ENCODE data around the gene TRAPPC5.

The TRAPPC5 gene

DNA sequence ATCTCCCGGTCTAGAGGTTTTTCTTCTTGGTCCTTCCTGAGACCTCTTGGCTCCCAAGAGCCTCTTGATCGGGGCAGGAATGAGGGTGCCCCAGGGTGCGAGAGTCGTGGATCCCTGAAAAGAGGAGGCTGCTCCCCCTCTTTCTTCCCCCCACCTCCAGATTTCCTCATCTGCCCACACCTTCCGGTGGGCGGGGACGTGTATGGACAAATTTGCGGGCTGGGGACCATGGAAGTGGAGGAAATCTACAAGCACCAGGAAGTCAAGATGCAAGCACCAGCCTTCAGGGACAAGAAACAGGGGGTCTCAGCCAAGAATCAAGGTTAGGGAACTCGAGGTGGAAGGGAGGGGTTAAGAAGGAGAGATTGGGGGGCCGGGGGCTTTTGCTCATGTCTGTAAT lies 3.8 kb upstream of the TRAPPC5 start, which contains the start of gene MCEMP1:
Gene MCEMP1 (plus strand): TSS at position 237 of the 400 bp plus-strand sequence. CDS start 31 bp downstream, at position 268.
- no peak for DNase-seq

DNA sequence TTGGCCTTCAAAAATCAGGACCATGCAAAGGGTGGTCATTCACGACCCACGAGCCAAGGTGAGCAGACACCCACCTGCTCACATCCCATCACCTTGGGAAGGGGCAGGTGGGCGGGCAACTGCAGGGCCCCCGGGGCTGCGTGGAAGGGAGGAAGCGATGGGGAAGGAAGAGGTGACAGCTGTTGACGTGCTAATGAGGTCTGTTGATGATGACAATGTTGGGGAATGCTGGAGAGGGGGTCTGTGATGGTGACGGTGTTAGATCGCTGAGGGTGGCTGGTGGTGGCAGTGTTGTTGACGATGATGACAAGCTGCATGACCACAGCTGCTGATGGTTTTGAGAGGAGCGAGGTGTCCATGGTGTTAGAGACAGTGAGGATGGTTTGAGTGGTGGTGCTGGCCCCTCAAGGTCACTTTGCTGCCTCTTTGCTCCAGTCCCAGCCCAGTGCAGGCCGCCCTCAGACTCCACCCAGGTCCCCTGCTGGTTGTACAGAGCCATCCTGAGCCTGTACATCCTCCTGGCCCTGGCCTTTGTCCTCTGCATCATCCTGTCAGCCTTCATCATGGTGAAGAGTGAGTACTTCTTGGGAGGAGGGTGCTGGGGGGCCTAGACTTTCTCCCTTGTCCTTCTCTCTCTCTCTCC lies 2.8 kb upstream of the TRAPPC5 start:
- DNase-seq: no peak

DNA sequence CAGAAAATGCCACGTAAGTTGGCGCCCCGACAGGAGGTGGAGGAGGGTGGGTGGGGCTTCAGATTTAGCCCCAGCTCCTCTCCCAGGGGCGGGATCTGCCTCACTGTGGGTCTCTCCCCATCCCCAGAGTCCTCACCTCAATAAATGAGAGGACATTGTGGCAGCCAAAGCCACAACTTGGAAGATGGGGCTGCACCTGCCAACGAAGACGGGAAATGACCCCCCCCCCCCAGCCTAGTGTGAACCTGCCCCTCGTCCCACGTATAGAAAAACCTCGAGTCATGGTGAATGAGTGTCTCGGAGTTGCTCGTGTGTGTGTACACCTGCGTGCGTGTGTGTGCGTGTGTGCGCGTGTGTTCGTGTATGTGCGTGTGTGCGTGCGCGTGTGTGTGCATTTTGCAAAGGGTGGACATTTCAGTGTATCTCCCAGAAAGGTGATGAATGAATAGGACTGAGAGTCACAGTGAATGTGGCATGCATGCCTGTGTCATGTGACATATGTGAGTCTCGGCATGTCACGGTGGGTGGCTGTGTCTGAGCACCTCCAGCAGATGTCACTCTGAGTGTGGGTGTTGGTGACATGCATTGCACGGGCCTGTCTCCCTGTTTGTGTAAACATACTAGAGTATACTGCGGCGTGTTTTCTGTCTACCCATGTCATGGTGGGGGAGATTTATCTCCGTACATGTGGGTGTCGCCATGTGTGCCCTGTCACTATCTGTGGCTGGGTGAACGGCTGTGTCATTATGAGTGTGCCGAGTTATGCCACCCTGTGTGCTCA lies 1.5 kb upstream of the TRAPPC5 start:
- DNase-seq: no peak

DNA sequence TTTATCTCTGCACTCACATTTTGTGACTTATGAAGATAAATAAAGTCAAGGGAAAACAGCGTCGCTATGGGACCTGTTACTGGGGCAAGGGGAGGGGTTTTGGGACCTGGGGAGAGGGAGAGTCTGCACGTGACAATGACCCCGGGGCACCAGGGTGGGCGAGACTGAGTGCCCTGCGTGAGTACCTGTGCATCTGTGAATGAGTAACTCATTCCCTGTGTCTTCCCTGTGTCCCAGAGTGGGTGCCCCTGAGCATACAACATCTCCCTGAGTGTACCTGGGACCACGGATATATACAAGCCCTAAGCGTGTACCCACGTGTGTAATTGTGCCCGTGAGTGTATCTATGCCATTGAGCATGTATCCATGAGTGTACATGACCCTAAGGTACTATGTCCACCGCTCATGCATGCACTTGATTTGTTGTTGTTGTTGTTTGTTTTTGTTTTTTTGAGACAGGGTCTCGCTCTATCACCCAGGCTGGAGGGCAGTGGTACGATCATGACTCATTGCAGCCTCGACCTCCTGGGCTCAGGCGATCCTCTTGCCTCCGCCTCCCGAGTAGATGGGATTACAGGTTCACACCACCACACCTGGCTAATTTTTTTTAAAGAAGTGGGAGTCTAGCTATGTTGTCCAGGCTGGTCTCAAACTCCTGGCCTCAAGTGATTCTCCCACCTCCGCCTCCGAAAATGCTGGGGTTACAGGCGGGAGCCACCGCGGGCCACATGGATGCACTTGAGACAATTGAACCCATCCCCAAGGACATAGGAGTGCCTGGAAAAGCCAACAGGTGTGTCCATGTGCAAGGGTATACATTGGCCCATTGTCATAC lies 645 bp upstream of the TRAPPC5 start:
- DNase-seq: no peak

DNA sequence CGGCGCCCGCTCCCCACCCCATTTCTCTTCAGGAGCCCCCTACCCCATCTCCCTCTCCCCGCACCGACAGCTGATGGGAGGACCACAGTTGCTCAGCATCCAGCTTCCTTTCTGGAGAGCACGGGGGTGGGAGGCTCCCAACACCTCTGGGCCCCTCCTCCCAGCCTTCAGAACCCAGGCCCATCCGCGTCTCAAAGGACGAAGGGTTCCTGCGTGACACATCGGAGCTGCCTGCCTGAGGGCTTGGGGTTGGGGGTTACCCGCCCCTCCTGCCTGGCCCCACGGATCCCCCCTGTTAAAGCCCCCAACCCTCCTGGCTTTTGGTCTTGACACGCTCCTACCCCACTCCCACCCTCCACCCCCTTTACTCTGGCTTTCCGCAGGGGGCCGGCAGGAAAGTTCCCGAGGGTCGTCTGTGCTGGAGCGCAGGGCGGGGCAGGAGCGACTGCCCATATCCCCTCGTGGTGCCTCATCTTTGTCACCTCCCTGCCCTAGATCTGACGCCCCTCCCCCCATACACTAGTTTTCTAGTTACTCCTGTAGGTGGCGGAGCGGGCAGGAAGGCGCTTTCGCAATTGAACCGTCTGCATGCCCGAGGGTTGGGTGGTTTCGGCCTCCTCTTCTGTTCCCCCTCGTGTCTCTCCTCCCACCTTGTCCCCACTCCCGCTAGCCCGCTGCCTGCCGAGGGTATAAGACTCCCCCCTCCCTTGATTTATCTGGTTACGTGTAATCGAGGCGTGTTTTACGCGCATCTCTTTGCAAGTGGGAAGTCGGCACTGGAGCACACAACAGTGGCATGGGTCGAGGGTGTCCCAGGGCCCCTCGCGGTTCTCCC lies 924 bp downstream of the TRAPPC5 start:
- DNase-seq: peak; percentile 79

DNA sequence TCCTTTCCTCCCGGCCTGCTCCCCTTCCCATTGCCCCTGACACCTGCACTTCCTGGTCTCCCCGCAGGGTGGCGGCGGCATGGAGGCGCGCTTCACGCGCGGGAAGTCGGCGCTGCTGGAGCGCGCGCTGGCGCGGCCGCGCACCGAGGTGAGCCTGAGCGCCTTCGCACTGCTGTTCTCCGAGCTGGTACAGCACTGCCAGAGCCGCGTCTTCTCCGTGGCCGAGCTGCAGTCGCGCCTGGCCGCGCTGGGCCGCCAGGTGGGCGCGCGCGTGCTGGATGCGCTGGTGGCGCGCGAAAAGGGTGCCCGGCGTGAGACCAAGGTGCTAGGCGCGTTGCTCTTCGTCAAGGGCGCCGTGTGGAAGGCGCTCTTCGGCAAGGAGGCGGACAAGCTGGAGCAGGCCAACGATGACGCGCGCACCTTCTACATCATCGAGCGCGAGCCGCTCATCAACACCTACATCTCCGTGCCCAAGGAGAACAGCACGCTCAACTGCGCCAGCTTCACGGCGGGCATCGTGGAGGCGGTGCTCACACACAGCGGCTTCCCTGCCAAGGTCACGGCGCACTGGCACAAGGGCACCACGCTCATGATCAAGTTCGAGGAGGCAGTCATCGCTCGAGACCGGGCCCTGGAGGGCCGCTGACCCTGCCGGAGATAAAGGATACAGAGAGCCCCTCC lies 1.7 kb downstream of the TRAPPC5 start:
- peak; percentile 17 for DNase-seq

DNA sequence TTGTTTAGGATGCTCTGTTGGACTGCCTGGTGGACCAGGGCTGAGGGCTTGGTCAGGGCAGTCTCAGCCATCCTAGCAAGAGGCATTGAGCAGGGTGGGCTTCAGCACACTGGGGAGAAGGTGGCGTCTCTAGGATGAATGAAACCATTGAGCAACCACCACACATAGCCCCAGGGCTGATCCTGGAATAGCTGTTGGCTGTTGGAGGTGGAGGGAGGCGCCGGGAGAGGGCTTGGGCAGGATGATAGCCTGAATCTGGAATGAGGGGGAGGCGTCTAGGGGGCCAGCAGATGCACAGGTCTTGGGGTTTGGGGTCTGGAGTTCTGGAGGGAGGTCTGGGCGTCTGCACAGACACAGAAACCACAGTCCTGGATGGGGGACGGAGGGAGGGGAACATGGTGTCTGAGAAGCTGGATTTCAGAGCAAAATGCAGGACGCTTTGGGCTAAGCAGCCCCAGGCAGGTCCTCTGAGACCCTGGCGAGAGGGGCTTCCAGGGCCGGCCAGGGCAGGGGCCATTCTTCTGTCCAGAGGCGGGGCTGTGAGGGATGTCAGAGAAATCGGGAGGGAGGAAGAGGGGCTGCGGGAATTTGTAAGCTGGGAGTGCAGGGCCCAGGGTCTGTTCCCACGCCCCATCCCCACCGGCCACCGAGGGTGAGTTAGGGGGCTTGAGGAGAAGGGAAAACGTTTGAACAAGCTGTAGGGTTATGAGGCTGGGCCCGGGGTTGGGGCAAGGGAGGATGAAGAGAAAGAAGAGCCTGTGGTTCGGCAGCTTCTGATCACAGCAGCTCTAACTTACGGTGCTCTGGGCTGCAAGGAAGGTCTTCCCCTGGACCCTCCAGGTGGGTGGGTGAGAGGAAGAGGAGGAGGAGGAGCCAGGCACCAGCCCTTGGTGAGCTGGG lies 5.2 kb downstream of the TRAPPC5 start:
- no peak for DNase-seq

DNA sequence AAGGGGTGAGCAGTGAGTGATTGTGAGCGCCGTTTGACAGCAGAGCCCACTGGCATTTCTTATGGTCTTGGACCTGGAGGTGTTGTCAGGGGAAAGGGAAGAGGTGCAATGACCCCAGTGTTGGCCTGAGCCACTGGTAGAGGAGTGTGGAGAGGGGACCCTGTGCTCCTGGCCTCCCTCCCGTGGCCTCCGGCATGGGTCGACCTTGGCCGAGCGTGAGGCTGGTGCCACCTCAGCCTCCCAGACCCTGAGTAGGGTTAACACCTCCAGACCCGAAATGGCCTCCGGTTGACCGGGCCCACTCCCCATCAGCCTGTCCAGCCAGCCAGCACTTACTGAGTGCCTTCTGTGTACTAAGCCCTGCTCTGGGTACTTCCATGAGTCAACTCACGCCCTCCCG lies 6.5 kb downstream of the TRAPPC5 start:
- no peak for DNase-seq

DNA sequence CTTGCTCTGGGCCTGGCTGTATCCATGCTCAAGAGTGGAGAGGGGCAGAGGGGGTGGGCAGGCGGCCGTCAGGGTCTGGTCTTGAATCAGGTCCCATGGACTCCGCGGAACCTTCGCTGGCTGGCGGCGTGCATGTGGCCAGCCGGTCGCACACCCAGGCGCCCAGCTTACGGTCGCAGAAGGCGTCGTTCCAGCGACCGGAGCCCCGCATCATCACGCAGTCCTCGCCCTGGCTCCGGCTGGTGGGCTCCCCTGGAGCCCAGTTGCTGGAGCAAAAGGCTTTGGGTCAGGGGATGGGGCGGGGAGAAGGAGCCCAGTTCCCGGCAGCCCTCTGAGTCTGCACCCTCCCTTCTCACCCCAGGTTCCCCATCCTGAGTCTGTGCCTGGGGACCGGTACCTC lies 8.5 kb downstream of the TRAPPC5 start:
- no peak for DNase-seq

DNA sequence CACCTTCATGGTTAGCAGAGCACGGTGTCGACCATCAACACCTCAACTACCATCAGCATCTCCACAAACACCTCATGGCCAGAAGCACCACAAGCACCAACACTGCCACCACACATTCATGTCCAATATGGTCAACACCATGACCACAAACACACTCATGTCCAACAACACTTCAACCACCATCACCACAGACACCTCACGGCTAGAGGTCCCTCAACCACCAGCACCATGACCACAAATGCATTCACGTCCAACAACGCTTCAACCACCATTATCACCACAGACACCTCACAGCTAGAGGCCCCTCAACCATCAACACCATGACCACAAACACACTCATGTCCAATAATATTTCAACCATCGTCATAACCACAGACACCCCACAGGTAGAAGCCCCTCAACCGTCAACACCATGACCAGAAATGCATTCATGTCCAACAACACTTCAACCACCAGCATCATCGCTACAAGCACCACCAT lies 10.2 kb downstream of the TRAPPC5 start:
- DNase-seq: no peak

DNA sequence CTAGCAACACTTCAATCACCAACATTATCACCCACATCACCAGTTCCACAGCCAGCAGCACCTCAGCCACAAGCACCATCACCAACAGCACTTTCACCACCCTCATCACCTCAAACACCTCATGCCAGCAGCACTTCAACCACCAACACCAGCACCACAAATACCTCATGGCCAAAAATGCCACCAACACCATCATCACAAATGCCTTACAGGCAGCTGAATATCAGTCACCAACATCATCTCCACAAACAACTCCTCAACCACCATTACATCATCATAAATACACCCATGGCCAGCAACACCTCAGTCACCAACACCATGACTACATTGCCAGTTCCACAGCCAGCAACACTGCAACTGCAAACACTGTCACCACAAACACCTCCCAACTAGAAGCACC lies 10.9 kb downstream of the TRAPPC5 start:
- DNase-seq: no peak

DNA sequence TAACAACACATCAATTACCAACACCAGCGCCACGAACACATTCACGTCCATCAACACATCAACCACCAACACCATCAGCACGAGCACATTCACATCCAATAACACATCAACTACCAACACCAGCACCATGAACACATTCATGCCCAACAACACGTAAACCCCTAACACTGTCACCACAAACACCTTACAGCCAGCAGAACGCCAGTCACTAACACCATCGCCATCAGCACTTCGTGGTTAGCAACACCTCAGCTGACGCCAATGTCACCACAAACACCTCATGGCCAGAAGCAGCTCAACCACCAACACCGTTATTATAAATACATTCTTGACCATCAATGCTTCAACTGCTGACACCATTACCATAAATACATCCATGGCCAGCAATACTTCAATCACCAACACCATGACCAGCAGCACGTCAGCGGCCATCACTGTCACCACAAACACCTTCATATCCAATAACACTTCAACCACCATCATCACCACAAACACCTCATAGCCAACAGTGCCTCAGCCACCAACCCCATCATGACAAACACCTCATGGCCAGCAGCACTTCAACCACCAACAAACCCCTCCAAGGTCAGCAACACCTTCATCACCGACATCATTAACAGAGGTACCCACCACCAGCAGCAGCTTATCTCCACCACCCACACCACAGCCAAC lies 11.9 kb downstream of the TRAPPC5 start:
- DNase-seq: no peak

DNA sequence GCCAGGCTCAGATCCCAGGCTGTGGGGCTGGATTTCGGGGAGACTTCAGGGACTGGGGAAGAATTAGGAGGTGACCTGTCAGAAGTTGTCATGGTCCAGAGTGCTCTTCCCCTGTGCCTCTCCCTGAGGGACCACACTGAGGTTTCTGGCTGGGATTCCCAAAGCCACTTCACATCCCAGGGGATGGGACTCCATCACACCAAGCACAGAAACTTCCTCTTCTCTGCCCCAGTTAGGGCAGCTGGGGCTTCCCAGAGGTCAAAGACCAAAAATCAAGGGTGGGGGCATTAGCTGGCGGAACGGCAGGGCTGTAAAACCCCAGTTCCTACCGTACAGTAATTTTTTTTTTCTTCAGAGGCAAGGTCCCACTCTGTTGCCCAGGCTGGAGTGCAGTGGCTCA lies 13.9 kb downstream of the TRAPPC5 start:
- no peak for DNase-seq

DNA sequence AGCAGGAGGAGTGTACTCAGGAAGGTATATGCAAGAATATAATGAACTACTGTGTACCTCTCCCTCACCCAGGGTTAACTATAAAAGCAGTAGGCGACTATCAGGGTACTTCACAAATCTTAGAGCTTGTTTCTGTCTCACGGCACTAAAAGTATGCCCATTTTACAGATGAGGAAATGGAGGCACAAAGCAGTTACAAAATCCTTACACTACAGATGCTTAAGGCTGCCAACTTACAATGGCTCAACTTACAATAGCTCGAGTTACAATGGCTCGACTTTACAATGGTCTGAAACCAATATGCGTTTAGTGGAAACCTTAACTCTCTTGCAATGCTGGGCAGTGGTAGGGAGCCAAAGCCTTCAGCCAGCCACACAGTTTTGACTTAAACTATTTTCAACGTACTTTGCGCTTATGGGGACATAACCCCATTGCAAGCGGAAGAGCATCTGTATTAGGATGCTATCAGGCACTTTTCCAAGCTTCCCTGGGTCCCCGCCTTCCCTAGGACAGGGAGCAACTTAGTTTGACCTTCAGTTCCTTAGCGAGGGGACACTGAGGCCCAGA lies 17.2 kb downstream of the TRAPPC5 start:
- DNase-seq: no peak

DNA sequence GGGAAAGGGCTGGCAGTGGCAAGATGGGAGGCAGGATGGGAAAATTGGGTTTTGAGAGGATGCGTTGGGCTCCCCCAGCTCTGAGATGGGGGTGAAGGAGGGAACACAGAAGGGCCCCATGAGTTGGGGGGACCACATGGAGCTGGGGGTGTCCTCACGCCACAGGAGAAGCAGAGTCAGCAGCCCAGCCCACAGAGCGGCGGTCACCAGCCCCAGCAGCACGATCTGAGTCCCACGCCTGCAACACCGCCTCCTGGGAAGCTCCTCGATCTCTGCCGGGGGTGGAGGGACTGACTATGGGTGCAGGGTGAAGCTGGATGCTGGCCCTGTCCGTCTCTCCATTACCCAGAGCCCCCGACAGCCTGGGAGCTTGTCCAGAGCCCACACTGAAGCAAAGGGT lies 17.9 kb downstream of the TRAPPC5 start:
- no peak for DNase-seq

DNA sequence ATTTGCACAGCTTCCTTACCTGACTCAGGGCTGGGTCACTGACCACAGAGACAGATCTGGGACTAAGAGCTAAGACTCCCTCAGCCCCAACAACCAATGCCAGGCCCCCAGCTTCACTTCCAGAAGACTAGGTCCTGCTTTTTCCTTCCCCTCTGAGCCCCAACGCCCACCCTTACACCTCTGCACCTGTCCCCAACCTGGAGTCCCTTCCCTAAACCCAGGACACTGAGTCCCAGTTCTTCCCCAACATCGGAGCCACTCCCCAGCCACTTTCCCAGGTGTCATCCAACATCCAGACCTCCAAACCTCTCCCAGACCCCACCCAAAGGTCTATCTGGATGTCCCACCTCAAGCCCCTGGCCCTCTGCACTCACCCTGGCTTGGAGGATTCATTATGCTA lies 18.4 kb downstream of the TRAPPC5 start:
- DNase-seq: no peak

DNA sequence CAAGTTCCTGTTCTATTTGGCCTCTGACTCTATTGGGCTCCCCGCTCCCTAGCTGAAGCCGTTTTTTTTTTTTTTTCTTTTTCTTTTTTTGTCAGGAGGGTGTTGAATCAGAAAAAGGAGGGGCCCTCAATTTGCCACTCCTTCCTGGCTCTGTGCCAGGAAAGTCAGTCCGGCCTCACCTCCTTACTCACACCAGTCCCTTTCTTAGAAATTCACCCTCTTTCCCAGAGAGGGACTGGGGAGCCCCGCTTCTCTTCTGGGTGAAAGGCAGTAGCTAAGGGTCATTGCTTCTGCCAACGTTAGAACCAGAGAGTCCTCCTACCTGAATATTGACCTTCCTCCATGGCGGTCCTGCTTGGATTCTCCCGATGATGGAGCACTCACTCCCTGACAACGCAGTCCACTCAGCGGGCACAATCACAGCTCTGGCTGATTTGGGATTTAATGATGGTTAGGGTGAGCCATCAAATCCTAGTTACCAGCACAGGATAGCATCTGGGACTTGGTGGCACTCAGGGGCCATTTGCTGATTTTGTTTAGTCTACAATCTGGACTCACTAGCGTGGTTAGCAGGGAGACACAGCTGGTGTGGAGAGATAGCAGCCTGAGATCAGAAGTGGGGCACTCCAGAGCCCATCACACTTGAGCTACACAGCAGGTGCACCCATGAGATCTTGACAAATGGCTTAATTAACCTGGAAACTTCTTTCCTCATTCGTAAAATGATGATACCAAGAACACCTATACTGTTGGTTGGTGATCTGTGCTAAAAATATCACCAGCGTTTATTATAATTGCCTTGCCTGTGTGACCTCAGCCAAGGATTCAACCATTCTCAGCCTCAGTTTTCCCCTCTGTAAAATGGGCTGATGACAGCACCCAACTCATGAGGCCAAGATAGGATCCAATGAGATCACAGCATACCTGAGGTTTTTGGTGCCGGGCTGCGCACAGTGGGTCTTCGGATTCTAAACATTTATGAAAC lies 19.1 kb downstream of the TRAPPC5 start:
- DNase-seq: no peak

DNA sequence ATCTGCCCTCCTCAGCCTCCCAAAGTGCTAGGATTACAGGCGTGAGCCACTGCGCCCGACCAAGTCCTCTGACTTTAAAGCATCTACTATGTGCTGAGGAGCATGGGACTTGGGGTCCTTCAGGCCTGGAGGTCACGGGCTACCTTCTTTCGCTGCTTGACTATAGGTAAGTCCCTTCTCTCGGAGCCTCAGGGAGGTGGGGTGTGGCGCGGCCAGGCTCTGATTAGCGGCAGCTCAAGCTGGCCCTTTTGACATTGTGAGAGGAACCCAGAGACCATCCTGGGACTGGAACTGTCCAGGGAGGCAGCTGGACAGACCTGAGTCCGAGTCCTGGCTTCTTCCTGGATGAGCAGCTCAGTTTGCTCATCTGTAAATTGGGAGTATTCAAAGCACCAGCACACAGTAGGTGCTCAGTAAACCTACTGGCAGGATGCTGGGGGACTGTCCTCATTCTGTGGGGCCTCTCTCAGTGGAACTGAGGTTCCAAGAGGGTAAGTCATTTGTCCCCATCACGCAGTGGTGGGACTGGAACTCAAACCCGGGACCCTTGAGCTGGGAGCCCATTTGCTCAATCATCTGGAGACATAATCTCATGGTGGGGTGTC lies 20.5 kb downstream of the TRAPPC5 start:
- no peak for DNase-seq
